AG08395 (cell line): ENCODE results near the gene ADGRG1.

ENCODE experiments used
- DNase-seq: peaks from one replicate; pipeline ENCODE4 v3.0.0; 2012; ENCODE audit warnings: mixed read lengths, low spot score

The ADGRG1 gene

DNA sequence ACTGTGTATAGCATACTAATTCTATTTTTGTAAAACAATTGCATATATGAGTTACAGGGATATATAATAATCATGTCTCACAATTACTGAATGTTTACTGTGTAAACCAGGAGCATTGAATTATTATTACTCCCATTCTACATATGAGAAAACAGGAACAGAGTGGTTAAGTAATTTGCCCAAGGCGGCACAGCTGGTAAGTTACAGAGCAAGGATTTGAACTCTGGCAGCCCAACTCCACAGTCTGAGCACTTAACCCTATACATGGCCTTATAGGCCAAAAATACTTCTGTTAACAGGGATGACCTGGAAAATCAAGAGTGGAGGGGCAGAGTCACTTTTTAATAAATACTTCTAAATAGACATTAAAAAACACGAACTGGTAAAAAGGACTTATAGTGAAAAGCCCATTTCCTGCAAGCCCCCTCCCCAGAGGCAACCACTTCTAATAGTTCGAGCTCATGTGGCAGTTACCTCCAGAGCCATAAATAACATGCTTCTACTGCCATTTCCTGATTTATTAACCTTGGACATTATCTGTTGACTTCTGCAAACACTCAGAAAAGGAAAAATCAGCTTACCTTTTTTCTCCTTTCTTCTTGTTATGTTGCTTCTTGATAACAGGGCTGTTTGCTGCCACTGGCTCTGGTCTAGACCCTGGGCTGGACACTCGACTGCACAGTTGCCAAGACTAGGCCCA is 22.1 kb upstream of the ADGRG1 start:
- no peak for DNase-seq

DNA sequence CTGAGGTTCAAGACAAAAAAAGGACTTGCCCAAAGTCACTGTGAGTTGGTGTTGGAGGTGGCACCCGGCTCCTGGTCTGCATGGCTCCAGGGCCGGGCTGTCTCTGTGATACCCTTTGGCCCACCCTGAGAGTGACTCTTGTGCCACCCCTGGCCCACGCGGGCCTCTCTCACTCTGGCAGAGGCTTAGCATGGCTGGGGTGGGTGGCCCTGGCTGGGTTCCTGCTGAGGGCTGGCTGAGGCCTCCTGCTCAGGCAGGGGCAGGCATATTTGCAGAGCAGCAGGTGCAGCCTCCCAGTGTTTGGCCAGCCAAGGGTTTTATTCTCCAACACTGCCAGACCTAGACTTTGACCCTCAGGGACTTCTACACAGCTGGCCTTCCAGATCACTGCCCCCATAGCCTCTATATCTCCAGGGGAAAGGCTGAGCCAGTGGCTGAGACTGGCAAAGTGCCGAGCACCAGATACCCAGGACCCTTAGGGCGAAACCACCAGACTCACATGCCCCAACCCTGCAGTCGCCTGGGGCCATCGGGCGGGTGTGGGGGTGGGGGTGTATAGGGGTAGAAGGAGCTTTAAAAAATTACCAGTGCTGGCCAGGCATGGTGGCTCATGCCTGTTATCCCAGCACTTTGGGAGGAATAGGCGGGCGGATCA is 21.5 kb upstream of the ADGRG1 start:
- DNase-seq = no peak

DNA sequence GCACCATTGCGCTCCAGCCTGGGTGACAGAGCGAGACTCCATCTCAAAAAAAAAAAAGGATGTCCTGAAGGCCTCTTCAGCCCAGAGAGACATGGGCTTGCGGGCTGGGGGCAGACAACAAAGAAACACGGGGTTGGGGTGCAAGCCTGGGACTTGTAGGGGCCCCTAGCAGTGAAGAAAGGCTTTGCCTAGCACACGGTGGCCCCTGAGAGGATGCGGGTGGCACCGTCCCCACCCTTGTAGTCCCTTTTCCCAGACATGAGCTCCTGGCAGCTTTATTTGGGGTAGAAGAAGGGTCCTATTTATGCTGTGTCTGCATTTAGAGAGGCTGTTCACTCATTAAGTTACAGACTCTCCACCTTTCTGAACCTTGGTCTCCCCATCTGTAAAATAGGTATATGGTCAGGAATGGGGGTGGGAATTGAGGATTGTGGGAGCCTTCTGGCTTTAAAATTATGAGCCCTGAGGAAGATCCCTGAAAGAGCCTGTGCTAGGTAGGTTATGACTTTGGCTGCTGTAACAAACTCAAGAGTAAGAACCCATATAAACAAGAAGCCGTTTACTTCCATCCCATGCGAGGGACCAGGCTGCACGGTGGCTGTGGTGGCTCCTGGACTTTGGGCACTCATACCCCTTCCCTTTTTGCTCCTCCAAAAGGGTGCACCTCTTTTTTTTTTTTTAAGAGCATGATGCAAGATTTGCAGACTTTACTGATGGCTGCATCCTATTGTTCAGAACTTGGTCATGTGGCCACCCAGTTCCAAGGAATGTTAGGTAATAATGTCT is 20.6 kb upstream of the ADGRG1 start:
- DNase-seq = no peak

DNA sequence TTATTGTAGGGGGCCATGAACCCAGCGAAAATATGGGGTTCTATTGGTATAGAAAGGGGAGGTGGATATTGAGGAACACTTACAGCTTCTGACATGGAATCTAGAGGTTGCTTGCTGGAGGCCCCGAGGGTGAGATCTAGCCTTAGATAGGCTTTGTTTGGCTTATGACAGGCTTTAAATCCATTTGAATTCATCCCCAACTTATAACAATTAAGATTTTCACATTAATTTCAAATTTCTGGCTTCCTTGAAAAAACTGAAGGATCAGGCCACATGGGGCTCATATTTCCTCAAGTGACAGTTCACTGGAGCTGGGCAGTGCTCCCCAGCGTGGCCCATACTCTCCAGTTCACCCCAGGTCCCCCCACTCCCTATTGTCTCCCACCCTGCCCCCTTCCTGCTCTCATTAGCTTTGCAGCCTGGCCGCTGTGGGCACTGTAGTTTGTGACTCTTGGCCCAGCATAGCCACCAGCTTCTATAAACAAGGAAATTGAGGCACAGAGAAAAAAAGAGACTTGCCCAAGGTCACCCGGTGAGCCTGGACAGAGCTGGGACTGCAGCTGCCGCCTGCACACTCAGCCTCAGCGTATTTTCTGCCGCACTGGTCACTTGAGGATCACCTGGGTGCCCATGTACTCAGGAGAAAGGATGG is 19.8 kb upstream of the ADGRG1 start:
- DNase-seq = no peak

DNA sequence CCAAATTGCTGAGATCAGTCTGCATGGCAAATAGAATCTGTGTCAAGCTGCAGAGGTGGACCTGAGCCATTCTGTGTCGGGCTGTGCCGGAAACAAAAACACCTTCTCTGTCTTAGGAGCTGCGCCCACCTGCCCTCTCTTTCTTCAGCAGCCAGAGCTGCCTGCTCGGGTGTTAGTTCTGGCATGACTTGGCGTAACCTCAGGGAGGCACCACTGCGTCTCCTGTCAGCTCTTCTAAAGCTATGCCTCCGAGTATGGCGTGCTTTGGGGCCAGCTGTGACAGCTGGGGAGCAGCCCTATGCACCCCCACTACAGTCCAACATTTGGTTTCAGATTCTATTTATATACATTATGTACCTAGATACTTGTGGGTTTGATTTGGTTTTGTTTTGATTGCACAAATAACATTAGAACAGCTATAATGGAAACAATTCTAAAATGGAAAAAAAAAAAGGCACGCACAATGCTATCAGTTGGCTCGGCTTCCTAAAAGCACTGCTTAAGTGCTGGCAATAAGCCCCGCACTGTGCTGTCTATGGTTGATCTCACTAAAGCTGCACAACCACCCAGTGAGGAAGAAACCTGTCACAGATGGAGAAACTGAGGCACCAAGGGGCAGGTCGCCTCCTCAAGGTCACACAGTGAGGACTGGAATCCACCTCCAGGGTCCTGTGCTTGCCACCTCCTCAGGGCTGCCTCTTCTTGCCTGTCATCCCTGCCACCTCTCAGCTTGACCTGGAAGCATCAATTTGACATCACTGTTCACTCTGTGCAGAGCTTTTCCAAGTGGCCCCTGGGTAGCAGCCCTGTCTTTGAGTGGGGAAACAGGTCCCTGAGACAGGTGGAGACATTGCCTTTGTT is 18.7 kb upstream of the ADGRG1 start:
- DNase-seq = no peak

DNA sequence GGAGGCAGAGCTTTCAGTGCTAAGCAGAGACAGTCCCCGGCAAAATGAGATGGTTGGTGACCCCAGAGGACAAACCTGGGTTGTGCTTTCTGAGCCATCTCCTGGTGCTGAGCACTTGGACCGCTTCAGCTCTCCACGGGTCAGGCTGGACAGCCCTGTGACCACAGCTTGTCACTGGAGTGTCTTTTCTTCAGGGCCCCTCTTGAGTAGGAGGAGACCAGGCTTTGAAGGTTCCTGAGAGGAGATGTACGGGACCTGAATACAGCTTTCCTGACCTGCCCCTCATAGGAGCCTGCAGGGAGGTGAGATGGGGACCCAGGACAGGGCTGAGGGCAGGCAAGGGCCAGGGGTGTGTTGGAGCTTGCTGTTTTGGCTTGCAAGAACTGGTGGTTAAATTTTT is 17.8 kb upstream of the ADGRG1 start:
- no peak for DNase-seq

DNA sequence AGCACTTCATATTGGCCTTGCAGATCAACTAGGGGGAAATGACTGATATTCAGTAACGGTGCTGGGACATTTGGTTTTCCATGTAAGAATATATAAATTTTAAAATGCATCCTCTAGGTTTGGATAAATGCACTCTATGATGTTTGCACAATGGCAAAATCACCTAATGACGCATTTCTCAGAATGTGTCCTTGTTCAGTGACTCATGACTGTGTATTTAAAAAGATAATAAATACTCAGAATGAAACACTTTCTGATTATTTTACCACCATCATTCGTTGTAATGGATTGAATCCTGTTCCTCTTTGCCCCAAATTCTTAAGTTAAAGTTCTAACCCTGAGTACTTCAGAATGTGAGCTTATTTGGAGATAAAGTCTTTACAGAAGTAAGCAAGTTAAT is 17.2 kb upstream of the ADGRG1 start:
- DNase-seq = no peak

DNA sequence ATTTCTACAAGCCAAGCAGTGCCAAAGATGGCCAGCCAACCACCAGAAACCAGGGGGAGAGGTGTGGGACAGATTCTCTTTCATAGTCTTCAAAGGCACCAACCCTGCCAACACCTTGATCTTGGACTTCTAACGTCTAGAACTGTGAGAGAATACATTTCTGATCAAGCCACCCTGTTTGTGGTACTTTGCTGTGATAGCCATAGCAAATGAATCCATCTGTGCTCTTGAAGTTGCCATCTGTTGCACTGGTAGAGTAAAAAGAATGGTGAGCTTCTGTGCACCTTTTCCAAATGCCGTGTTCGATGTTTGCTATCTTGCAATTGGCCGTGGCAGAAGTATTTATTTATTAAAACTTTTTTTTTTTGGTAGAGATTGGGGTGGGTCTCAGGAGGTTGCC is 16.7 kb upstream of the ADGRG1 start:
- DNase-seq = no peak

DNA sequence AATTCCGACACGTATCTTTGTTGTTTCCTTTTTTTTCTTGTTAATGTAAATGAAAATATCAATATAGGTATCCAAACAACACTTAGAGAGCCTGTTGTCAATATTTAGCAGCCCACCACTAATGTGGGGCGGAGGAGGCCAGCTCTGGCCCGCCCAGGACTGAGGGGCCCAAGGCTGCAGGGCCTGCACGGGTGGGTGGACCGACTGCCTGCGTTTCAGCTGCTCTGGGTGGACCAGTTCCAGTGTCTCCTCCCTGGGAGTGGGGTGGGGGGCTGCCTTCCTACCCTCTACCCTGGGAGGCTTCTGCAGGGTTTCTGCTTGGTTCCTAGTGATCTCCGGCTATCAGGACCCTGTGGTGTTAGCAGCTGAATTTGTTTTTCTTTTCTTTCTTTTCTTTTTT is 15.9 kb upstream of the ADGRG1 start:
- DNase-seq = no peak

DNA sequence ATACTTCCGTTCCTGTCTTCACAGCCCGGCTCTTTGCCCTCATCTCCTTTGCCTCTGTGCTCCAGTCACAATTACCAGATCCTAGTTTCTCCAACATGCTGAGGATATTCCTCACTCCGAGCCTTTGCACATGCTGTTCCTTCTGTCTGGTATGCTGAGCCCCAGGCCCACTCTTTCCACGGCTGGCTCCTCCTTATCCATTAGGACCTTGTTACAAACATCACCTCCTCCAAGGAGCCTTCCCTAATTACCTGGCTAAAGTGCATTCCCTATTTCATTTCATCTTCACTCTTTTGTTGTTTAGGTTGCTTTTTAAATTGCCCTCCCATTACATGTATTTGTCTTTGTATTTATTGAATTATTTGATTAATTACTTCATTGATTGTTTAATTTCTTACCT is 14.9 kb upstream of the ADGRG1 start:
- no peak for DNase-seq

DNA sequence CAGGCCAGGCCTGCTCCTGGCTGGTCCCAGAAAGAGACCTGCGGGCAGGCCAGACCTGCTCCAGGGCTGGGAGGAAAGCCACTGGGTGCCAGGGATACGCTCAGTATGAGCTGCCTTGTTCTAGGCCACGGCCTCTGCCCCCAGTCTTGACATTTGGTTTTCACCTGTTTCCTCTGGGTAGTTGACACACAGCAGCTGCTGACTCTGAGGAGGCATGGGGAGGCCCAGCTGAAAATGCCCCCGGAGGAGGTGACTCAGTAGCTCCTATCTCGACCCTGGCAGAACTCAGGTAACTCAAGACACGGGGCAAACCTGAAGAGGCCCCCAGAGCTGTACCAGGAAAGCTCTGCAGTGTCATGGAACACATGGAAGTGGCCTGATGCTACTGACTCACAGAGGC is 13.9 kb upstream of the ADGRG1 start:
- no peak for DNase-seq

DNA sequence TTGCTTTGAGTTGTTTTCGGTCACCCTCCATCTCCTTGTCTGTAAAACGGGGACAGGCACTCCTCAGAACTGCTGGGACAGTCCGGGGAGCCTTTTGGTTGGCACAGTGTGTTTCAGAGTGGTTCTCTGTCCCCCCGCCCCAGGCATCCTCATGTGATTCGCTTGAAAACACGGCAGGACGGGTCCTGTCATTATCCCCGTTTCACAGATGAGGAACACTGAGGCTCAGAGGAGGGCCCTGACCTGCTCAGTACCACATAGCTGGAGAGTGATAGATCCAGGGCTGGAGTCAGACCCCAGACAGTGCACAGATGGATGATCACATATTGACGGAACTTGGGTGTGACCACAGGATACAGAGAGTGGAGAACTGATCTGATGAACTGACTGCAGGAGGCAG is 13.5 kb upstream of the ADGRG1 start:
- DNase-seq = no peak

DNA sequence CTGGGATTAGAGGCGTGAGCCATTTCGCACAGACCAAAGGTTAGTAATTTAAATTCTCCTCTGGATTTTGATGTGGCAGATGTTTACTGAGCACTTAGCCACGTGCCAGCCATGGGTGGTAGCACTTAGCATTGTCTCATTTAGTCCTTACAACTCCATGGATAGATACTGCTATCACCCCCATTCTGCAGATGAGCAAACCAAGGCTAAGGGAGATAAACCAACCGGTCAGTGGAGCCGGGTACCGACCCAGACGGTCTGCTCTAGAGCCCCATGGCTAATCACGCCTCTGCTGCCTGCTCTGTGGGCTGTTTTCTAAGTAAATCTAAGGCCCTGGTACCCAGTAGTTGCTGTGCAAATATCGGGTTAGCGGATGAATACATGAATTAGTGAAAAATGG is 12.6 kb upstream of the ADGRG1 start:
- DNase-seq = no peak

DNA sequence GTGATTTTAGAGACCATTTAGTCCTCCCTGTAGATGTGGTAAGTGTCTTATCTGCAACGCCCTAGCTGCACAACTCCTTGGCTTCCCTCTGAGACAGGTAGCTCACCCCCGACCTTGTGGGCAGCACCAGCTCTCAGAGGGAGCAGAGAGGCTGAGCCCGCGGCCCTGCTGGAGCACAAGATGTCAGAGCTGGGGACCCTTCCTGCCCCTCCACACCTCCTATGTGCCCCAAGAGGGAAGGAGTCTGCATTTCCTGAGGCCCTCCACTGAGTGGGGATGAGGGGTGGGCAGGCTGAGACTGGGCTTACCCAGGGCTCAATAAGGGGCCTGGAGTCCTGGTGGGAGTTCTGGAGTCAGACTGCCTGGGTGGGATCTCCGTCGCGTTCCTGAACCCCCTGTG is 12.2 kb upstream of the ADGRG1 start:
- DNase-seq = no peak

DNA sequence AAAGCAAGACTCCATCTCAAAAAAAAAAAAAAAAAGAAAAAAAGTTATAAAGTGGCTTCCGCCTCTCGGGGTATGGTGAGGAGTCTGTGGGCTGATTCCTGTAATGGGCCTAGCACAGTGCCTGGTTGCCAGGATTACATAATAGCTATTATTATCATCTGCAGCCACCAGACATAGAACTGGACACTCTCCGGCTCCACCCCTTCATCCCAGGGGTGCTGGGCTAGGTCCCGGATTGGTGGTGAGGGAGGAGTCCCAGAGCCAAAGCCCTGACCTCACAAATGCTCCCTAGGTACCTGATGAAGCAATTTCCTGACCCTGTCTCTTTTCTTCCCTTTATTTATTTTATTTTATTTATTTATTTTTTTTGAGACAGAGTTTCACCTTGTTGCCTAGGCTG is 11.6 kb upstream of the ADGRG1 start:
- DNase-seq = no peak

DNA sequence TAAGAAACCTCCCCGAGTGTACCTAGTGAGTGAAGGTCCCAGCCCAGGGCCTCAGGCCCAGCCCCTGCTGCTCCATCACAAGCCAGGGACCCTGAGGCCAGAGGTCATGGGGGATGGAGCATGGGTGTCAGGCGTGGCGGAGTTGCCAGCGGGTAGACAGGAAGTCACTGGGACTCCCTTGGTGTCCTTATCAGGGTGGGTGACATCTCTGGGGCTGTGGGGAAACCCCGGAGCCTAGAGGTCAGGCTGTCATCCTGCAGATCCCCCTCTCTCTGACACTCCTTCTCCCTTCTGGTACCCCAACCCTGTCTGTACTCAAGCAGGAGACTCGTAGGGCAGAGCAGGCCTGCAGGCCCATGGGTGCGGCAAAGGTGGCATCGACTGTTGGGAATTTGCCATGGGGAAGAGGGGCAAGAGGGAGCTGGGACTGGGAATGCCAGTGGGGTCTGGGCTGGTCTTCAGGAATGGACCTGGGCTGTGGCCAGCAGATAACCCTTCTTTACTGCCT is 10.8 kb upstream of the ADGRG1 start:
- no peak for DNase-seq

DNA sequence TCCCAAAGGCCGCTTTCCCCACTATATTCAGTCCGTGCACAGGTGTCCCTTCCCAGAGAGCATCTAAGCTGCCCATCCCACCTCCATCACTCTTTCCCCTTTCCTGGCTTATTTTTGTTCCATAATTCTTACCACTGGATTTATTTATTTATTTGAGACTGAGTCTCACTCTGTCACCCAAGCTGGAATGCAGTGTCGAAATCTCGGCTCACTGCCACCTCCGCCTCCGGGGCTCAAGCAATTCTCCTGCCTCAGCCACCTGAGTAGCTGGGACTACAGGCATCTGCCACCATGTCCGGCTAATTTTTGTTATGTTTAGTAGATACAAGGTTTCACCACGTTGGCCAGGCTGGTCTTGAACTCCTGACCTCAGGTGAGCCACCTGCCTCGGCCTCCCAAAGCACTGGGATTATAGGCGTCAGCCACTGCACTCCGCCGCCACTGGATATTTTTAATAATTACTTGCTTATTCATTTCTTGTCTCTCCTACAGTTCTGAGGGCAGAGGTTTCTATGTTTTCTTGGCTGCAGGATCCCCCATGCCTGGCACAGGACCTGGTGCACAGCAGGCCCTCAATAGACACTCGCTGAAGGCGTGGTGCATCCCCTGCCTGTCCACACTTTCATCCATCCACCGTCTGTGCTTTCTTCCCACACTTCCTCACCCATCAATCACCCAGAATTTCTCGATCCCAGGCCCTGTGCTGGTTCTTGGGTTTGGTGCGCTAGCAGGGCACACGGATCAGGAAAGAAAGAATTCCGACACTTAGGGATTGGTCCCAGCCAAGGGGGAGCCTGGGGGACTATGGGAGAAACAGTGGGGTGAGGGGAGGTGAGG is 9.9 kb upstream of the ADGRG1 start:
- DNase-seq = no peak

DNA sequence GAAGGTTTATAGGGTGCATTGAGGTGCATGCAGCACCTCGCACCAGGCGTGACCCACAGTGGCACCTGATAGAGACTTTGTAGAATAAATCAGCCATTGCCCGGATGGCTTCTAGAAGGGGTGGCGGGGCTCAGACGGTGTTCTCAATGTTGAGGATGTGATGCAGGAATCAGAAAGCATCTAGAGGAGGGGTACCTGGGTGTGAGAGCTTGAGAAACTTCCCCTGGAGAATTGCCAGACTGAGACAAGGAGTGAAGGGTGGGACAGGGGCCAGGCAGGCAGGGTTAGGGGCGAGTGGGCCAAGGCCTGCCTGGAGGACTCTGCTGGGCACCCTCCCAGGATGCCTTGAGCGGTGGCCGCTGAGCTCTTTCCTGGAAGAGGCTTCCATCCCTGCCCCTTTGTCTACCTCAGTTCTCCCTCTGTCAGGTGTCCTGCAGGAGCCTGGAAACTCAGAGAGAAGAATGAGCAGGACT is 9.3 kb upstream of the ADGRG1 start:
- no peak for DNase-seq

DNA sequence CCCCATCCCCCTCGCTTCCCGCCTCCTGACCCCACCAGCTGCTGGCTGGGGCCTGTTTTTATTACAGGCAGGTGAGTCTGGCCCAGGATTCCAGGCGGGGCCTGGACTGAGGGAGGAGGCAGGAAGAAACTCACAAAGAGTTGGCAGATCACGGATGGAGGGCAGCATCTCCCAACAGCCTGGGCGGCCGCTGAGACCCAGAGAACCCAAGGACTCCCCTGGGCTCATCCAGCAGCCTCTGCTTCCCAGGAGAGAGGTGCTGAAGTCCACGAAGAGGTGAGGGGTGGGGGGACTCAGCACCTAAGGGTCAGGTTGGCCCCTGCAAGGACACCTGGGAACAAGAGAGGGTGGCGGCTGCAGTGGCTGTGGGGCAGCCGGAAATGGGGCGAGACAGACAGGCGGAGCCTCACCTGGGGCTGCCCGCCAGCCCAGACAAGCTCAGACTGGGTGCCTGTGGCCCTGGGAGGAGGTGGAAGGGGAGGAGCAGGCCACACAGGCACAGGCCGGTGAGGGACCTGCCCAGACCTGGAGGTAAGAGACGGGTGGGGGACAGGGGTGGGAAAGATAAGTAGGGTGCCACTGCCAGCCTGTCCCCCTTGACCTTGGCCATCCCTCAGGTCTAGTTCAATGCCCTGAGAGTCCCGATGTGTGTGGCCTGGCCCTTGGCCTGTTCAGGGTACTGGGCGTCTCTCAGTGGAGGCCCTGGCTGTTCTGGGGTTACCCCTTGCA is 8.7 kb upstream of the ADGRG1 start:
- DNase-seq = no peak
